SK-N-MC (cell line): ENCODE measurements around the gene LRP11.

Experiments
- DNase-seq: peaks from one replicate; pipeline ENCODE4 v3.0.0-alpha.2; 2011; ENCODE audit warnings: low read depth, low spot score
- H3K27ac ChIP-seq: fragments of 200-600 bp; sonication (generic); 2 replicates; pipeline ENCODE4 v1.5.1; 2016; ENCODE audit warnings: mixed run types
- H3K36me3 ChIP-seq: fragments of 200-600 bp; sonication (generic); 2 replicates; pipeline ENCODE4 v1.6.1; 2017; ENCODE audit warnings: antibody characterized with exemption, low read length, mixed read lengths; ENCODE audit not compliant: insufficient read depth
- H3K4me3 ChIP-seq: fragments of 200-600 bp; sonication (generic); 2 replicates; pipeline ENCODE4 v1.5.1; 2016
- H3K9ac ChIP-seq: fragments of 200-600 bp; sonication (generic); 2 replicates; pipeline ENCODE4 v1.8.0; 2017; ENCODE audit warnings: mixed run types, mixed read lengths; ENCODE audit not compliant: insufficient read length
- H3K9me3 ChIP-seq: fragments of 200-600 bp; sonication (generic); 2 replicates; pipeline ENCODE4 v1.6.1; 2017; ENCODE audit warnings: low read depth, mild to moderate bottlenecking, antibody characterized with exemption, low read length, moderate library complexity, mixed read lengths
- EZH2 ChIP-seq: fragments of 200-600 bp; sonication (generic); IDR thresholded peaks from one replicate; pipeline ENCODE4 v1.6.1; 2017; ENCODE audit warnings: antibody characterized with exemption
- FOXP2 ChIP-seq: optimal IDR thresholded peaks from 2 replicates; pipeline ENCODE3; 2011; ENCODE audit warnings: mild to moderate bottlenecking, moderate library complexity; ENCODE audit not compliant: insufficient read depth; ENCODE audit errors: extremely low read length, control extremely low read depth
- POLR2AphosphoS5 ChIP-seq: IDR thresholded peaks from 2 replicates; pipeline ENCODE4 v1.6.1; 2012; ENCODE audit warnings: mild to moderate bottlenecking, low read depth, low read length, borderline replicate concordance

The LRP11 gene

GRCh38 chr6:149840345-149841075, 23.6 kb downstream of the LRP11 start:
- no peak overlapping the region for H3K4me3 ChIP-seq
- H3K9ac ChIP-seq, result no peak overlapping the region
- no peaks in the 10 kb centered on the region for H3K9me3 ChIP-seq
- no peak overlapping the region for H3K27ac ChIP-seq
- TF ChIP-seq POLR2AphosphoS5 (no peak), EZH2 (no peak), FOXP2 (no peak)
- H3K36me3 ChIP-seq, result no peaks in the 10 kb centered on the region
- no peak for DNase-seq

GRCh38 chr6:149834513-149835481, 29.4 kb downstream of the LRP11 start:
- H3K36me3 ChIP-seq, result no peaks in the 10 kb centered on the region; the same call in 1 of the 2 replicates

GRCh38 chr6:149833651-149834050, 30.5 kb downstream of the LRP11 start:
- TF ChIP-seq EZH2, result no peak
- no peak for TF ChIP-seq FOXP2
- no peak for TF ChIP-seq POLR2AphosphoS5
- Histone ChIP-seq H3K9ac (no peak overlapping the region), H3K27ac (no peak overlapping the region), H3K4me3 (no peak overlapping the region), H3K9me3 (no peaks in the 10 kb centered on the region), H3K36me3 (no peaks in the 10 kb centered on the region; the same call in 1 of the 2 replicates)
- no peak for DNase-seq

More at GRCh38 chr6:149834513-149835481, 29.4 kb downstream of the LRP11 start:
- Histone ChIP-seq H3K27ac (no peak overlapping the region), H3K4me3 (no peak overlapping the region), H3K9me3 (no peaks in the 10 kb centered on the region), H3K9ac (no peak overlapping the region)
- TF ChIP-seq POLR2AphosphoS5, result no peak
- no peak for TF ChIP-seq FOXP2
- TF ChIP-seq EZH2, result no peak
- peak; percentile 48 for DNase-seq

- H3K36me3 ChIP-seq, result no peaks in the 10 kb centered on the region; the same call in 1 of the 2 replicates
- no peak overlapping the region for H3K9ac ChIP-seq
- TF ChIP-seq POLR2AphosphoS5 (no peak), EZH2 (no peak), FOXP2 (no peak)
- no peak for DNase-seq
- no peak overlapping the region for H3K27ac ChIP-seq
- no peak overlapping the region for H3K4me3 ChIP-seq
- H3K9me3 ChIP-seq, result no peaks in the 10 kb centered on the region
Observed at GRCh38 chr6:149831308-149831820, 32.8 kb downstream of the LRP11 start.

- no peak overlapping the region for H3K9ac ChIP-seq
- TF ChIP-seq EZH2 (no peak), FOXP2 (no peak), POLR2AphosphoS5 (no peak)
- H3K27ac ChIP-seq, result no peak overlapping the region
- DNase-seq, result no peak
- H3K36me3 ChIP-seq, result no peaks in the 10 kb centered on the region; the same call in 1 of the 2 replicates
- no peak overlapping the region for H3K4me3 ChIP-seq
- no peaks in the 10 kb centered on the region for H3K9me3 ChIP-seq
Observed at GRCh38 chr6:149830731-149831307, 33.3 kb downstream of the LRP11 start.

GRCh38 chr6:149825292-149825691, 38.9 kb downstream of the LRP11 start:
- no peak for DNase-seq
- no peak overlapping the region for H3K9ac ChIP-seq
- H3K4me3 ChIP-seq, result no peak overlapping the region
- TF ChIP-seq FOXP2, result no peak
- TF ChIP-seq EZH2, result no peak
- TF ChIP-seq POLR2AphosphoS5, result no peak
- no peaks in the 10 kb centered on the region for H3K36me3 ChIP-seq
- H3K27ac ChIP-seq, result no peak overlapping the region
- no peaks in the 10 kb centered on the region for H3K9me3 ChIP-seq

- H3K9ac ChIP-seq, result no peak overlapping the region
- no peaks in the 10 kb centered on the region for H3K9me3 ChIP-seq
- DNase-seq, result no peak
- H3K36me3 ChIP-seq, result no peaks in the 10 kb centered on the region
- H3K4me3 ChIP-seq, result no peak overlapping the region
- no peak overlapping the region for H3K27ac ChIP-seq
- TF ChIP-seq FOXP2 (no peak), EZH2 (no peak), POLR2AphosphoS5 (no peak)
Observed at GRCh38 chr6:149823013-149823412, 41.1 kb downstream of the LRP11 start.

DNA sequence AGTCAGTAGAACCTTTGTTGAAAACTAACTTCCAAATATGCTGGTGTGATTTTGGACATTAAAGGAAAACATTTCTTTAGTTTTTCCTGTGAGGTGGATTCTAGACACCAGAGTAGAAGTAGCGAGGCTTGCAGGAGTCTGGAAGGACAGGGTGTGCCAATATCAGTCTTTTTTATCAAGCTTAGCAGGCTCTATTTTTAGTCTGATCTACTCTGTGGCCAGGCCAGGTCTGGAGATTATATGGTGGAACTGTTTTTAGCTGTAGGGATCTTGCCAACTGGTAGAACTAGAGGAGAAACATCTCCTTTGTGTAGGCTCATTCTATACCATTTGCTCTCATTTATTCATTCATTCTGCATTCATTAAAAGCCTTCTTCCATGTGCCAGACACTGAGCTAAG, 42.7 kb downstream of the LRP11 start:
- no peak for DNase-seq
- Histone ChIP-seq H3K4me3 (no peak overlapping the region), H3K27ac (no peak overlapping the region), H3K36me3 (no peaks in the 10 kb centered on the region), H3K9me3 (no peaks in the 10 kb centered on the region), H3K9ac (no peak overlapping the region)
- TF ChIP-seq EZH2, result no peak
- no peak for TF ChIP-seq FOXP2
- no peak for TF ChIP-seq POLR2AphosphoS5
